ENCODE measurements around the gene KRT39.
"Not testable (repeated sequence)": the region's sequence is repeated elsewhere in the genome, so short reads cannot be mapped to it uniquely, and the experiment has no call there.

KRT39 gene

DNA sequence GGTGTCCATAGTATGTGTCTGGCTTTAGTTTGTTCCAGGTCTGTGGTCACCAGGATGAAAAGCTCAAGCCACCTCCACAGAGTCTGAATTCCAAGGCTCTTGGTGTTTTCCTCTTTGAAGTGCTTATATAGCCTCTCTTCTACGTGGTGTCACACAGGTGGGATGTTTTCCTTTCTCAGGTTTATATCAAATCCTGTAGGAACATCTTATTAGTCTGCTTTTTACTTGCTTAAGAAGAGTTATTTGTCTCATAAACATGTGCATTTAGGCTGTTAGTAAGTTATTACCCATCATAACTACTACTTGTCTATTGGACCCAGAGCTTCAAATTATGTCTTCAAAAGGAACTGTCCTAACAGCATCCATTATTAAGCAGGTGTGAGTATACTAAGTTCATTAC, at the start of gene KRT39:
KRT39 (minus strand) TSS at position 101 of the 400 bp plus-strand sequence; CDS start at position 9, 92 bp downstream.
- DNase-seq, result no peak

DNA sequence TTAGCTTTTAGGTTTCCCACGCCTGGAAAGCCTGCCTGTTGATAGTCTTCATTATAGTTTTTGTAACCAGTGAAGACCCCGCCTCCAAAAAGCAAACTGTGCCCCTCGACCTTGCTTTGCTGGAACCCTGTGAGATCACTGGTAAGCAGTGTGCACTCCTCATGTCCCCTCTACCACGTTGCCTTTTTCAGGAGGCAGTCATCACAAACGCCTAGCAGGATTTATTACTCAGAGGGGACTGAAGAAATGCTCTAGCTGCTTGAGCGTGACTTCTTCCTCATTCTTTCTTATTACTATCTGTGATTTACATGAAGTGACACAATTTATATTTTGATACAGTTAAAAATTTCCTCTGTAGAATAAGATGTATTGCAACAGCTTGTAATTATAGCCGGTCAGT, 48.7 kb upstream of the KRT39 start:
- no peak for DNase-seq

DNA sequence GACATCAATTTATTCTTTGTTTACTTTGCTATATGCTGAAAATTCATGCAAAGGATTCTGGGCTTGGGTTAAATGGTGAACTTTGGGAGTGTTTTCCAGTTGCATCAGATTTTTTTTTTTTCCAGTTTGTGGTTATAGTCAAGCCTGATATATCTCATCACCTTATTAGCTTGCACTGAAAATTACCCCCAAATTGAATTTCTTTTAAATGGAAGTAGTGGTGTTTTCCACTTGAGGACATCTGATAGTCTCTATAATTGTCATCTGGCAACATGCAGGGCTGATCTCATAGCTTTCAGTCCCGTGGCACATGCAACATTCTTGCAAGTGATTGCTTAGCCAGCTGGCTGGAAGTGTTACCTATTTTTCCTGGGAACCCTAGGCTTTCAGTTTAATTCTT, 46.9 kb upstream of the KRT39 start:
- DNase-seq, result no peak

DNA sequence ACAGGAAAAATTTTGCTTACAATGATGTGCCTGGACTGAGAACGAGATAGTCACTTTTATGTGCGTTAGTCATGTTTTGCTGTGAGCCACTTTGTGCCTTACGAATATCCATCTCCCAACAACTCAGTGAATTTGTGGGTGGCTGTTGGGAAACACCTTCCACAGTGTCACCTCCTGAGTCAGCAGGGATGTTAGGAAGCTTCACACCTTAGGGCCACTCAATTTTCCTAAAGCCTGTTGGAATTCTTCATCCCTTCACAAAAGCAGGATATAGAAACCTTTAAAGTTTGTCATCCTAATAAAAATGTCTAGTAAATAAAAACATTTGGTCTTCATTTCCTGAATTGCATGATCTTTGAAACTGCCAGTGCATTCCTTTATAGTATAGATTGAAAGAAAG, 46.4 kb upstream of the KRT39 start:
- DNase-seq, result no peak

DNA sequence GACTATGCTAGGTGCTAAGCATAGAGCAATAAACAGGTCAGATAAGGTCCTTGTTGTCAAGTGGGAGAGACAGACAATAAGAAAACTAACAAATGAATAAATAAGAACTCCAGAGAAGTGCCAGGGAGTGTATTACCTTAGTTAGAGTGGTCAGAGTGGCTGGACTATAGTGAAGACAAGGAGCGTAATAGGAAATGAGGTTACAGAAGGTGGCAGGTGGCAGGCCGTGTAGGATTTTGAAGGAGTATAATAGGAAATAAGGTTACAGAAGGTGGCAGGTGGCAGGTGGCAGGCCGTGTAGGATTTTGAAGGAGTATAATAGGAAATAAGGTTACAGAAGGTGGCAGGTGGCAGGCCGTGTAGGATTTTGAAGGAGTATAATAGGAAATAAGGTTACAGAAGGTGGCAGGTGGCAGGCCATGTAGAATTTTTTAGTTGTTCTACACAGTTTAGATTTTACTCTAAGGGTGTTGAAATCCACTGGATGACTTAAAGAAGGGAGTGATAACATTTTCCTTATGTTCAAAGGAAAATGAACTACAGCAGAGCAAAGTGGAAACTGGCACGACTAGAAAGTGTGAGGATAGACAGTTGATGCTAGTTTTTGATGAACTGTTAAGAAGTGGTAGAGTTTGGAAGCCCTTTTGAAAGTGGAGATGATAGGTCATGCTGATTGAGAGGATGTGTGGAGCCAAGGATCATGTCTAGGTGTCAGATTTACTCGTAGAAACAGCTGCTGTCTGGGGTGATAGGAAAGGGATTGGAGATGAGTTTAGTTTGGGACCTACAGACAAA, 45.8 kb upstream of the KRT39 start:
- no peak for DNase-seq

DNA sequence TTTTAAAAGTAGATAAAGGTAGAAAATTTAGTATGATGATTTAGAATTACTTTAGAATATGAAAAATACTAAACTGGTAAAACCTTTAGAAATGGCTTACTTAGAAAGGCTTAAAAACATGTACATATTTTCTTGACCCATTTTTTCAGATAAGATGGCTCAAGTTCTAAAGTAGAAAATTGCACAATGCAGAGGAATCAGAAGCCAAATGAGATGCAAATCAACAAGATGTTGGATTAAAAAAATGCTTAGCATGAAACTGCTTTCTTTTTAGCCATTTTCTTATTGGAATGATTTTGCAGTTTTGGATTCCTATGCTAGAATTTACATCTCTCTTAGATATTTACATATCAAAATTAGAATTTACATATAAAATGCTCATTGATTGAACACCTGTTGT, 43.7 kb upstream of the KRT39 start:
- DNase-seq, result no peak

DNA sequence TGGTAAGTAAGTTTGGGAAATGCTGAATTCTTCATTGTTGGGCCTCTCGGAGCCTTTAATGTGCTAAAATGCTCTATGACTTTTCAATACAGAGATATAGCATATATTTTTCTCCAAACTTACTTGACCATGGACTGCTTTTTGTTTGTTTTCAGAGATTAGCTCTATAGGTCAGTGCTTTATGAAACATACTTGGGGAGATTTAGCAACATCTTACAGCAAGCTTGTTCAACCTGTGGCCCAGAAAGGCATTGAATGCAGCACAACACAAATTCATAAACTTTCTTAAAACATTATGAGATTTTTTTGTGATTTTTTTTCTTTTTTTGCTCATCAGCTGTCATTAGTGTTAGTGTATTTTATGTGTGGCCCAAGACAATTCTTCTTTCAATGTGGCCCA, 43.2 kb upstream of the KRT39 start:
- DNase-seq, result no peak

DNA sequence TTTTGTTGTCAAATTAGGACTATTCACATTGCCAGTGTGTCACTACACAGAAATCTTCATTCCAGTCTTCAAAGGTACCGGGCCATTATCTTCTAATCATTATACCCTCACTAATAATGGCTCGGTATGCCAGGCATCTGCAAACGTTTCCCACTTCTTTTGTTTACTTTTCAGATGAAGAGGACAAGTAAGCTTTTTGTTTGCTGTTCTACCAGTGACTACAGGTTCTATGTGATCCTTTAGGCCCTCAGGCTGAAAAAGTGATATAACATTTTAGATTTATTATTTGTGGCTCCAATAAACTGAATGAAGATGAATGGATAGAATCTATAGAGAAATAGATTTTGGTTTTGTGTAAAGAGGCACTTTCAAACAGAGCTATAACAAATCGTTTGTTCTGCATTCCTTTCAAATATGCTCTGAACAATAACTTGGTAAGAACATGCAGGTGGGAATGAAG, 42.6 kb upstream of the KRT39 start:
- no peak for DNase-seq

DNA sequence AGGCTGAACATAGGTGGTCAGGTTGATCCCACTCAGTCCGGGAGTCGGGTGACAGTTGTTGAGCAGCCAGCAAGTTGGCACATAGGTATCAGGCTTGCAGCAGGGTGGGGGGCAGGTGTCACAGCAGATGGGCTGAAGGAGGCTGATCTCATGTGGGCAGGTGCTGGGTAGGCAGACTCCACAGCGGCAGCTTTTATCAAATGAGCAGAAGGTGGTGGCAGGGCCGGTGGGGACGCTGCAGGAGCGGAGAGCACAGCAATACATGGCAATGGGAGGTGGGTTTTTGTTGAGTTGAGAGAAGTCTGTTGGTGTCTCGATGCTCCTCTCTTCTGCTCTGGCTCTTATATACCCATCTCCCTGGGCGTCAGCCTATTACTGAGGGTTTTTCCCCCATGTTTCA, 42.1 kb upstream of the KRT39 start, which contains the start of gene KRTAP3-1:
KRTAP3-1 (minus strand) TSS at position 318 of the 400 bp plus-strand sequence; CDS start at position 264, 54 bp downstream.
- no peak for DNase-seq

DNA sequence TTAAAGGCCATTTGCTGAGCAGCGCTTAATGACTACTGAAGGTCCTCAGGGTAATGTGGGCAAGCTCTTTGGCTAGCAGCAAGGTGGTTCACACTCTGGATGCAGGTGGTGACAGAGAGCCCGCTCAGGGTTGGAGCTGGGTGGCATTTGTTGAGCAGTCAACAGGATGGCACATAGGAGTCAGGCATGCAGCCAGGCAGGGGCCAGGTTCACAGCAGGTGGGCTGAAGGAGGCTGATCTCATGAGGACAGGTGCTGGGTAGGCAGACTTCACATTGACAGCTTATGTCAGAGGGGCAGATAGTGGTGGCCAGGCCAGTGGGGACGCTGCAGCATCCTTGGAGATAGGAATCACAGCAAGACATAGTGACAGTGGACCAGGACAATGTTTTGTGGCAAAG, 37.6 kb upstream of the KRT39 start:
- DNase-seq, result no peak

DNA sequence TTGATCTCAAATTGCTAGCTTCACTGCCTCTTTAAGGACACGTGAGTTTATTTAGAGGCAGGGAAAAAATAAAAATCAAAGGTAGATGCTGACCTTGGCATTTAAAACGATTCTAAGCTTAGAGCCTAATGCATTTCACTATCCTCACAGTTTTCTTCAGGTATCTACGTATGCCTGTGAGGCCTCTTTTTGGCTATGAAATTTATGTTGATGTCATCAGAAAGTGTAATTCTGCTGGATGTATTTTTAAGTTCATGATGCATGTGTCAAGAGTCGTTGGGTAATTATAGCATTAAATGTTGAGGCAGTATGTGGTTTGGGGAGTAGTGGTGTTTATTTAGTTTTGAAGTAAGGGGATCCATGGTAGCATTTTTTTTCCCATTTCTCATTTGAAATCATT, 37.2 kb upstream of the KRT39 start:
- no peak for DNase-seq

DNA sequence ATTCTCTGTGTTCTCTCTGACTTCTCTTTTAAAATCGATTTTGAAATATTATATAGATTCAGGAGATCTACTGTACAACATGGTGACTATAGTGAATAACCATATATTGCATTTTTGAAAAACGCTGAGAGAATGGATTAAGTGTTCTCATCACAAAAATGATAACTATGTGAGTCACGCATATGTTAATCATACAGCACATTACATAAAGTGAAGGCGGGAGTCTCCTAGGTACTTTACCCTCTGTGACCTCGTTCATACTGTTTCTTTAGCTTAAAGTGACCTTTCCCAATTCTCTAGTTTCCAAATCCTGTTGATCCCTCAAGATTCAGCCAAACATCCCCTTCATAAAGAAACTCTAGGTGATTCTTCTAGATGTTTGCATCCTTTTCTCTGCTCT, 36.1 kb upstream of the KRT39 start:
- DNase-seq, result no peak

DNA sequence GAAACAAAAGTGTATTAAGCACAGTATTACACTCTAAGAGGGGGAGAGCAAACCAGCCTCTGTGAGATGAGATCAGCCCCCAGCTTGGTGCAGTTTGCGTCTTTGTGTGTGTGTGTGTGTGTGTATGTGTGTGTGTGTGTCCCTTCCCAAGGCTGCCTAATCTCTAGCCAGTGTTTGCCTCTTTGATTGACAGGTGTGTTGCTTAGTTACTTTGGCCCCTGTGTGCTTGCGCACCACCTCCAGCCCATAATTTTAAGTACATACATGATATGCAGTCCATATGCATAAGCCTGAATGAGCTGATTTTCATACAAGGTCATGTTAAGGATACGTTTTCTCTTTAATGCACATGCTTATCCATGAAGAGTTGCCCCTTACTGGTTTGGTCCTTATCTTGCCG, 35.0 kb upstream of the KRT39 start:
- DNase-seq, result no peak

DNA sequence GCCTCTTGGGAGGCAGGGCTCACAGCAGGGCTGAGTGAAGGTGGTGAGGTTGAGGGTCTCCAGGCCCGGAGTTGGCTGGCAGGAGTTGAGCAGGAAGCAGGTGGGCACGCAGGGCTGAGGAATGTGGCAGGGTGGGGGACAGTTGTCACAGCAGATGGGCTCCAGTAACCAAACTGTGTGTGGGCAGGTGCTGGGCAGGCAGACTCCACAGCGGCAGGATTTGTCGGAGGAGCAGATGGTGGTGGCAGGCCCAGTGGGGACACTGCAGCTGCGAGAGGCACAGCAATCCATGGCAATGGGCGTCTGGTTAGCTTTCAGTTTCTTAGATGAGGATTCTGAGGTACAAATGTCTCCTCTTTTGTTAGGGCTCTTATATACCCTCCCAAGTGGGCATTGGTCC, 32.8 kb upstream of the KRT39 start, which contains the start of gene KRTAP3-2:
KRTAP3-2 (minus strand) TSS at position 344 of the 400 bp plus-strand sequence; CDS start at position 291, 53 bp downstream.
- DNase-seq, result not testable (repeated sequence)

DNA sequence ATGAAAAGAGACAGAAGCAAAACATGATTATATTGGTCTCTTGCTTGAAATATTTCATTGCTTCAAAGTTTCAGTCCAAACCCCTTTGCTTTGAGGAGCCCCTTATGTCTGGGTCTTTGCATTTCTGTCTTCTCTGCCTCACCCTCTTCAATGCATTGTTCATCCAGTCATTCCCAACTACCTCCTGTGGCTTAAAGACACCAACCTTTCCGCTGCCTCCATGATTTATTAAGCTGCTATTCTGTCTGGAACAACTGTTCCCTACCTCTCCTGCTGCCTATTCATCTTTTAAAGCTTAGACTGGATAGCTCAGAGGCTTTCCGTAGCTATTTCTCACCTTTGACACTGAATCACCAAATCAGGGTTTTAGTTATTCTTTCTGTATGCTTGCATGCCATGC, 30.6 kb upstream of the KRT39 start:
- no peak for DNase-seq

DNA sequence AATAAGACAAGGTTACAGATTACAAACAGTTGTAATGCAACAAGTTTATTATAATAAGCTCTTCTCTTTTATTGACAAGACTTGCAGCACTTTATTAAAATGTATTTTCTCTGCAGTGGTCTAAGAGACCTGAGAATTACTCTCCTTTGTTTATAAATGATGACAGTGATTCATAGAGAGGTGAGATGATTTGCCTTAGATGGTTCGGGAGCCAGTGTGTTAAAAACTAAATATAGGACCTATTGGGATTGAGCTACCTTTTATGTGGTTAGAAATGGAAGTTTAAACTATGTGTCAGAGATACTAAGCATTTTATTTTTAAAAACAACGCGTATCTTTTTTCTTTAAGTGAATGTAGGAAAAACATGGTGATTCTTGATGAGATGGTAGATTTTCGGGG, 30.1 kb upstream of the KRT39 start:
- DNase-seq, result no peak

DNA sequence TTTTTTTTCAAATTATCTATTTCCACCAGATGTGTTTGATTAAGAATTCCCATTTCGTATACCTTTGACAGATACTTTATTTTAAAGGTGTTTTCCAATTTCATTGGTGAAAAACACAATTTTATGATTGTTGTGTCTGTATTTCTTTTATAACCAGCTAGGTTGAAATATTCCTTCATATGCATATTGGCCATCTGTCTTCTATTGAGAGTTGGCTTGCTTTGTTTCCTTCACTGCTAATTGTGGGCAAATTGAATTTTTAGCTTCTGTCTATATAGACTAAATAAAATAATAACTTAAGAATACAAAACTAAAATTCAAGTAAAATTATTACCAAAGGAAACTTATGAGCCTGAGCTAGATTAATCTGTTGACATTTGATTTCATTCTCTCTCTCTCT, 28.4 kb upstream of the KRT39 start:
- DNase-seq, result no peak

DNA sequence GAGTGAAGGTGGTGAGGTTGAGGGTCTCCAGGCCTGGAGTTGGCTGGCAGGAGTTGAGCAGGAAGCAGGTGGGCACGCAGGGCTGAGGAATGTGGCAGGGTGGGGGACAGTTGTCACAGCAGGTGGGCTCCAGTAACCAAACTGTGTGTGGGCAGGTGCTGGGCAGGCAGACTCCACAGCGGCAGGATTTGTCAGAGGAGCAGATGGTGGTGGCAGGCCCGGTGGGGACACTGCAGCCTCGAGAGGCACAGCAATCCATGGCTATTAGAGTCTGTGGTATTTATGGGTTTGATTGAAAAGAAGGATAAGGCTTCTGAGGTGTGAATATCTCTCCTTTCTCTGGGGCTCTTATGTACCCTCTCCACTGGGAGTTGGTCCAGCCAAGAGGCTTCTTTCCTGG, 27.1 kb upstream of the KRT39 start, which contains the start of gene KRTAP3-3:
KRTAP3-3 (minus strand) TSS at position 326 of the 400 bp plus-strand sequence; CDS start at position 259, 67 bp downstream.
- DNase-seq, result no peak

DNA sequence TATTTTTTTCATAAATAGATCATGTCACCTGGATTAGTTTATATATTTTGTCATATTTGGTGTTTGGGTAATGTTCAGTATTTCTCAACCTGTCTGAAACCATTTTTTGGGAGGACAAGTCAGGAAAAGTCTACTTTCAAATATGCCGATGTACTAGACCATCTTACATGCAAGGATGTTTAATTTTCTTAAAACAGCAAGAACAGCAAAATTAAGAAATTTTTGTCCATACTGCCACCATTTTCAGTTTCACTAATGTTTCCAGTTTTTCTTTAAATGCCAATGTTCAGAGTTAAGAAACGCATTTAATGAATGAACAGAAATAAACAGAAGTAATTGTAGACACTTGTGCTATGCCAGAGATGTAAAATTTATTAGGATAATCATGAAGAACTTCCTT, 26.3 kb upstream of the KRT39 start:
- no peak for DNase-seq

DNA sequence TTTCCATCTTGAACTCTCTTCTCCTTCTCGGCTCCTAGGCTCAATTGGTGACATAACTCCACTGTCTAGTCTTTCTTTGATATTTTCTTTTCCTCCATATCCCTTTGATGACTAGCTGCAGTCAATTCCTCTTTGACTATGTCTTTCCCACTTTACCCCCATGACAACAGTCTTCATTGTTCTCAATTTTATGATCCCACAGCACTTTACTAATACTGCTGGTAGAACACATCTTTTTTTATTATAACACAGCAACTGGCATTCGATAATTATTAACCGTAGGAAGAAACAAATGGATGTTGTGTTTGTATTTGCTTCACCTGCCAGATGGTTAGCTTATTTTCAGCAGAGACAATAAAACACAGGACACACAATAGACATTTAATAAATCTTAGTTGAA, 25.9 kb upstream of the KRT39 start:
- DNase-seq, result no peak

DNA sequence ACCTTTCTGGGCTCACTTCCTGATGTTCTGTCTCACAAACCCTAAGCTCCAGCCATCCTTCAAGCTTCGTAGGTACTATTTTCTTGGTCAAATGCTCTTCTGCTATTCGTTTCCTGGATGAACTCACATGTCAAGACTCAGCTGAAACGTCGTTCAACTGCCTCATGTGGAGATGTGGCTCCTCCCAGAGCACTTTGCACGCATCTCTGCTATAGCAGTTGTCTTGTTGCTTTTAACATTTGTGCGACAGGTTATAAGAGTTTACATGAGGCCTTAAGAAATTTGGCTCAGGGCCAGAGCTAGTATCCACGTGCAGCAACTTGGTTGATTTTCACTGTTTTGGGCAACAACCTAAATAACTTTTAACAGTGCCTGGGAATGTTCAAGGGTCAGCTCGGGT, 20.2 kb upstream of the KRT39 start:
- no peak for DNase-seq

DNA sequence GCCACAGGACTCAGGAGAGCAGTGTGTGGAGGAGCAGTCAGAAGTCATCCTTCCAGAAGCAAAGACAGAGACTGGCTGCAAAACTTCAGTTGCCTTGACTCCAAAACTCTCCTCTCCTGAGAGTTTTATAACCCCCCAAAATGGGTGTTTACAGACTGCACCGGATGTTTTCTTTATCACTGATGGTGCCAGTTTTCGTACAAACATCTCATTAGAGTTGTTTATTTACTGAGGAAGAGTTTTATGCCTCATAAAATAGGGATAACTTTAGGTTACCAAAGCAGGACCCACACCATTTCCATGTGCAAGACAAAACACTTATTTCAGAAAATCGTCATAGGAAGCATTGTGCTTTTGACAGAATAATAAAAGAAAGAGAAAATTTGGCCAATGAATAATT, 17.5 kb upstream of the KRT39 start, which contains the start of gene KRT40:
KRT40 (minus strand) TSS at position 101 of the 400 bp plus-strand sequence; CDS start at position 48, 53 bp downstream.
- no peak for DNase-seq

DNA sequence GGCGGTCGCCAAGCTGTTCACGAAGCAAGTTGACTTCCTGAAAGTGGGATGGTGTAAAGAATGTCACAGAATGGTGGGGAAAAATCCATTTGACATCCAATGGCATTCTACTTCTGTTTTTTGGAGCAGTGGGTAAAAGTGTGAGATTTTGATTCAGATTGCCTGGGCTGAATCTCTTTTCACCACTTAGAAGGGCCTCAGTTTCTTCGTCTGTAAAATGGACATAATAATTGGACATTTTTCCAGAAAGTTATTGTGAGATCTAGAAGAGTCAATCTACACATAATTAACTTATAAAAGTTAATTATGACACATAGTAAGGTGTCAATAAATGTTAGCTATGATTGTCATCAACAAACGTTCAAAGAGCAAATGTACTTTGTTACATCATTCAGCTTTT, 14.4 kb upstream of the KRT39 start:
- DNase-seq, result no peak

DNA sequence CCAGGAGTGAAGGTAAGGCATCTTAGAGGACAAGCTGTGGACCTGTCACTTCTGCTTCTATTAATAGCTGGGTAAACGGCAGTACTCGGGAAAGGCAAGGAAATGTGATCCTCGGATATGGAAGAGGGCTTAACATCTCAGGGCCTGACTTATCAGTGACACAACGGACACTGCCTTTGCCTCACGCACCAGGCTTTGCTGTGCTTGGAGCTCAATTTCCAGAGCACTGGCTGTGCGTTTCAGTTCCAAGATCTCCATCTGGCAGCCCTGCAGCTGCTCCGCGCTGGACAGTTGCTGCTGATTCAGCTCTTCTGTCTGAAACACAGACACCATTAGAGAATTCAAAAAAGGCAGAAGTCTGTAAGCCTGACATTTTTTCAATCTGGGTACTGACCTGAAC, 13.8 kb upstream of the KRT39 start:
- DNase-seq, result no peak

DNA sequence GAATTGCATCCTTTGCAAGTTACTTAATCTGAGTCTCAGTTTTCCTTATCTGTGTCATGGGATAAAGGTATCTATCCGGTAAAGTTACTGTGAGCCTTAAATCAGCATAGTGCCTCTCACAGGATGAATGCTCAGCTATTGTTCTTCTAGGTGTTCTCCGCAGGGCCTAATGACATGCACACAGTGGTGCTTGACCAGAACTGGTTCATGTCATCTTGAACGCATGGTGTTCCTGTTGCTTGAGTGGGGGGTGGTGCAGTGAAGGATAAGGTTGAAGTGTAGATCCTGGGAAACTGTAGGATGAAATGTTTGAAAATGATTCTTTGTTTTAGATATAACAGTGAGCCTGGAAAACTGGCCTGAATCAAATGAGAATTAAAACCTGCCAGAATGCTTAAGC, 13.4 kb upstream of the KRT39 start:
- no peak for DNase-seq

Data from CD4-positive, alpha-beta T cell treated with Interleukin-17A for 4 hours (primary cell).